Upper lobe of left lung (tissue), 6 donors: Measurements from ENCODE around the gene POLK. TPM values are rescaled to one million over a fixed set of nuclear protein-coding genes. Genes with fewer than 3 reads are reported as not detected.

ENCODE experiments used
- ATAC-seq, 2 donors: fragments of 200-7000 bp; cut with Tn5 transposase; one replicate each; pipeline ENCODE4 v1.9.1; 2022; ENCODE audit warnings: mild to moderate bottlenecking in 2 of 2, moderate library complexity in 2 of 2; ENCODE audit not compliant: low FRiP score in 2 of 2
- DNase-seq, 2 donors: peaks; one replicate each; pipeline ENCODE4 v3.0.0-alpha.2; 2019 to 2020
- H3K27ac ChIP-seq, 4 donors: fragments of 200-600 bp; sonication (generic); one replicate each; pipeline ENCODE4 v1.5.1; 2016 to 2019
- H3K27me3 ChIP-seq, 4 donors: fragments of 200-600 bp; sonication (generic); one replicate each; pipeline ENCODE4 v1.5.1; 2017 to 2019
- H3K36me3 ChIP-seq, 4 donors: fragments of 200-600 bp; sonication (generic); one replicate each; pipeline ENCODE4 v1.5.1; 2016 to 2019
- H3K4me1 ChIP-seq, 4 donors: fragments of 200-600 bp; sonication (generic); one replicate each; pipeline ENCODE4 v1.5.1; 2018 to 2019
- H3K4me3 ChIP-seq, 4 donors: fragments of 200-600 bp; sonication (generic); one replicate each; pipeline ENCODE4 v1.5.1; 2017 to 2019; ENCODE audit warnings: mild to moderate bottlenecking in 2 of 4, moderate library complexity in 1 of 4
- H3K9me3 ChIP-seq, 4 donors: fragments of 200-600 bp; sonication (generic); one replicate each; pipeline ENCODE4 v1.5.1; 2018 to 2019
- CTCF ChIP-seq, 6 experiments: fragments of 450-650 bp in 4 of 6; fragments of 200-600 bp in 2 of 6; sonication (generic) in 2 of 6; IDR thresholded peaks; one replicate each; pipeline ENCODE4 v1.5.1; 2016 to 2019; ENCODE audit warnings: antibody characterized with exemption in 6 of 6
- EP300 ChIP-seq, 4 donors: sonication (generic); formaldehyde crosslinking; IDR thresholded peaks; one replicate each; pipeline ENCODE4 v1.5.1; 2017; ENCODE audit warnings: antibody characterized with exemption in 4 of 4, control low read depth in 2 of 4
- POLR2A ChIP-seq, 4 donors: fragments of 450-650 bp; IDR thresholded peaks; one replicate each; pipeline ENCODE4 v1.5.1; 2016 to 2017; ENCODE audit warnings: antibody characterized with exemption in 4 of 4, mild to moderate bottlenecking in 2 of 4
- POLR2AphosphoS5 ChIP-seq, 2 donors: sonication (generic); formaldehyde crosslinking; IDR thresholded peaks; one replicate each; pipeline ENCODE4 v1.5.1; 2017; ENCODE audit warnings: antibody characterized with exemption in 2 of 2
- WGBS, 2 donors: methylation state at CpG; one replicate each; pipeline ENCODE4 v1.1.5; 2017 to 2018; 5-methylcytosine and 5-hydroxymethylcytosine counted together
- total RNA-seq, 6 donors: library from RNA; depleted of rRNA in 4 of 6; stranded (reverse); fragments of >200 nt in 4 of 6; gene quantifications; one replicate each; pipeline versions ENCODE4 v1.1.0 to v1.2.1, GENCODE V29; 2016 to 2021
- donor health status: DM: no; HTN: no; CAD: no; lungs with moderate emphysema.
- donor health status: DM: no; HTN: yes; CAD: no; lungs with severe emphysema.

Gene POLK
- total RNA-seq, 6 donors from 2014 or later: 19.2 to 55.3 (median 29.6) TPM

GRCh38 chr5:75622564-75622963, 110.9 kb downstream of the POLK start:
- H3K36me3 ChIP-seq: no peaks in the 10 kb centered on the region
- H3K4me3 ChIP-seq: no peak overlapping the region
- peak in 2 of 4 donors; percentile 34 to 92 for TF ChIP-seq EP300 (IDR thresholded peaks at IDR 0.05)
- no peak for TF ChIP-seq CTCF (IDR thresholded peaks at IDR 0.05)
- TF ChIP-seq POLR2AphosphoS5 (IDR thresholded peaks at IDR 0.05): peak; percentile 34 to 73
- no peak for TF ChIP-seq POLR2A (IDR thresholded peaks at IDR 0.05)
- DNase-seq: peak in 1 of 2 donors; percentile 50
- 69 to 71% methylated on average over 4 of the region's 4 CpGs for WGBS, 2 donors
- peaks cover 0 to 24% (median 0%) of the 10 kb centered on the region in 4 donors for H3K4me1 ChIP-seq
- no peaks in the 10 kb centered on the region for H3K9me3 ChIP-seq
- H3K27ac ChIP-seq: peak overlapping the region; percentile 45 to 70 (median 68)
- peak; percentile 68 to 86 for ATAC-seq
- H3K27me3 ChIP-seq: no peaks in the 10 kb centered on the region

DNA sequence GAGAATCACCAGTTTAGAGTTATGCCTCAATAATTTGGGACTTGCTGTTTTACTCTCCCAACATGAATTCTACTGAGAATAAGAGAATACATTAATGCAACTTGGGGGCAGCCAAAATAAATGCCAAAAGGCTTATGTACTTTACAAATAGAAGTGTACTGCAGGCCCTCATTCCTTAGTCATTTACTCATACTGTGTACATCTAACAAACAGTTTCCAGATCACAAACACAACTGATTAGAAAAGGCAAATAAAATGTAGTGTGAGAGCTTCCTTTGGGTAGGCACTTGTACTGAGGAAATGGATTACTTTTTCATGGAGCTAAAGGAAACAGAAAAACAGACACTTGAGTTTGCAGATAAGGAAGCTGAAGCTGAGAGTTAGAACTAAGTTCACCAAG, 112.2 kb downstream of the POLK start:
- no peak overlapping the region for H3K4me3 ChIP-seq
- H3K9me3 ChIP-seq: no peaks in the 10 kb centered on the region
- peak overlapping the region in 3 of 4 donors; percentile 66 to 70 (median 69) for H3K27ac ChIP-seq
- TF ChIP-seq EP300 (IDR thresholded peaks at IDR 0.05) (peak in 1 of 4 donors; percentile 14), CTCF (IDR thresholded peaks at IDR 0.05) (no peak), POLR2A (IDR thresholded peaks at IDR 0.05) (no peak)
- no peak for DNase-seq
- peak in 1 of 2 donors; percentile 26 for ATAC-seq
- peaks cover 0 to 20% (median 0%) of the 10 kb centered on the region in 4 donors for H3K4me1 ChIP-seq
- no peaks in the 10 kb centered on the region for H3K27me3 ChIP-seq
- no peaks in the 10 kb centered on the region for H3K36me3 ChIP-seq

- TF ChIP-seq EP300 (IDR thresholded peaks at IDR 0.05) (no peak), POLR2AphosphoS5 (IDR thresholded peaks at IDR 0.05) (no peak), CTCF (IDR thresholded peaks at IDR 0.05) (no peak), POLR2A (IDR thresholded peaks at IDR 0.05) (no peak)
- DNase-seq (no peak), ATAC-seq (no peak)
Measured at GRCh38 chr5:75626959-75627358, 115.3 kb downstream of the POLK start.

GRCh38 chr5:75627801-75628200, 116.1 kb downstream of the POLK start:
- H3K27ac ChIP-seq: no peak overlapping the region
- no peak overlapping the region for H3K4me3 ChIP-seq
- TF ChIP-seq POLR2A (IDR thresholded peaks at IDR 0.05) (no peak), CTCF (IDR thresholded peaks at IDR 0.05) (no peak), POLR2AphosphoS5 (IDR thresholded peaks at IDR 0.05) (no peak), EP300 (IDR thresholded peaks at IDR 0.05) (no peak)
- peaks cover 0 to 13% (median 0%) of the 10 kb centered on the region in 4 donors for H3K4me1 ChIP-seq
- no peaks in the 10 kb centered on the region for H3K9me3 ChIP-seq
- no peak for ATAC-seq
- DNase-seq: no peak
- H3K27me3 ChIP-seq: no peaks in the 10 kb centered on the region
- 93 to 95% methylated on average over 1 of the region's 1 CpG for WGBS, 2 donors
- H3K36me3 ChIP-seq: no peaks in the 10 kb centered on the region

More at GRCh38 chr5:75626959-75627358, 115.3 kb downstream of the POLK start:
- H3K9me3 ChIP-seq: no peaks in the 10 kb centered on the region
- no peaks in the 10 kb centered on the region for H3K36me3 ChIP-seq
- peaks cover 0 to 19% (median 0%) of the 10 kb centered on the region in 4 donors for H3K4me1 ChIP-seq
- no peaks in the 10 kb centered on the region for H3K27me3 ChIP-seq
- H3K4me3 ChIP-seq: no peak overlapping the region
- H3K27ac ChIP-seq: no peak overlapping the region

GRCh38 chr5:75630875-75631274, 119.2 kb downstream of the POLK start:
- WGBS, 2 donors: 80 to 82% methylated on average over 2 of the region's 2 CpGs
- Histone ChIP-seq H3K27ac (no peak overlapping the region), H3K36me3 (no peaks in the 10 kb centered on the region)

More at GRCh38 chr5:75630875-75631274, 119.2 kb downstream of the POLK start:
- Histone ChIP-seq H3K4me1 (no peaks in the 10 kb centered on the region), H3K9me3 (no peaks in the 10 kb centered on the region), H3K4me3 (no peak overlapping the region), H3K27me3 (no peaks in the 10 kb centered on the region)
- TF ChIP-seq CTCF (IDR thresholded peaks at IDR 0.05) (no peak), EP300 (IDR thresholded peaks at IDR 0.05) (no peak), POLR2A (IDR thresholded peaks at IDR 0.05) (no peak), POLR2AphosphoS5 (IDR thresholded peaks at IDR 0.05) (no peak)
- no peak for ATAC-seq
- DNase-seq: no peak
